Medulla oblongata (tissue), 1 donor: ENCODE data around the gene DHRS2.
A peak's percentile ranks its signal among the peaks of the same experiment; 100 is the strongest.

ENCODE experiments used
- DNase-seq: peaks from one replicate; pipeline ENCODE4 v3.0.0-alpha.2; 2015; ENCODE audit errors: extremely low spot score

DHRS2 gene

DNA sequence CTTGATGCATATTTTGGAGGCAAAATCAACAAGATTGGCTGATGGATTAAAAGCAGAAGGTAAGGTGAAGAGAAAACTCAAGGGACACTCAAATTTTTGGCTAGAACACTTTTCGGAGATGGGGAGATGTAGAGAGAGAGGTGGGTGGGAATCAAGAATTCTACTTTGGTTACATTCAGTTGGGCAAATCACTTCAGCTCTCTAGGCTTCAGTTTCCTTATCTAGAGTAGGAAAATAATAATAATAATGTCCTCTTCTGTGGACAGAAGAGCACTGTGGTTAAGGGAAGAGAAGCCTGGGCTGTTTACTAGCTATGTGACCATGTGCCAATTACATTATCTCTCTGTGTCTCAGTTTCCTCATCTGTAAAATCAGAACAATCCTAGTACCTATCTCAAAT is 23.4 kb upstream of the DHRS2 start:
- no peak for DNase-seq

DNA sequence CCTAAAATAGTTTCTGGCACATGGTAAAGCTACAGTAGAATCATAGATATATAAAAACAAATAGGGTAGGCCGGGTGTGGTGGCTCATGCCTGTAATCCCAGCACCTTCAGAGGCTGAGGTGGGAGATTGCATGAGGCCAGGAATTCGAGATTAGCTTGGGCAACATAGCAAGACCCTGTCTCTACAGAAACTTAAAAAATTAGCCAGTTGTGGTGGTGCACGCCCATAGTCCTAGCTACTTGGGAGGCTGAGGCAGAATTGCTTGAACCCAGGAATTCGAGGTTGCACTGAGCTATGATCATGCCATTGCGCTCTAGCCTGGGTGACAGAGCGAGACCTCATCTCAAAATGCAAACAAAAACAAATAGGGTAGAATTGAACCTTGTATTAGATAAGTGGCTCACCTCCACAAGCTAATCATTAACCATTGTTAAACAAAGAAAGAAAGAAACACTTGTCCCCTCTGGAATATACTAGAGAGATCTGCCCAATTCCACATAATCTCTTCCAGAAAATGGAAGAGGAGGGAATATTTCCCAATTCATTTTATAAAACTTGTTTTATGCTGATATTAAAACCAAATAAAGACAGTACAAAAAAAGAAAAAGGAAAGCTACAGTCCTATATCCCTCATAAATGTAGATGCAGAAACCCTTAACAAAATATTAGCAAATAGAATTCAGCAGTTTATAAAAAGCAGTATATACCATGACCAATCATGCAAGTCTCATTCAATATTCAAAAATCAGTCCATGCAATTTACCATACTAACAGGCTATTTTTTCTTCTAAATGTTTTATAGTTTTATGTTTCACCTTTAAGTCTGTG is 22.7 kb upstream of the DHRS2 start:
- no peak for DNase-seq

DNA sequence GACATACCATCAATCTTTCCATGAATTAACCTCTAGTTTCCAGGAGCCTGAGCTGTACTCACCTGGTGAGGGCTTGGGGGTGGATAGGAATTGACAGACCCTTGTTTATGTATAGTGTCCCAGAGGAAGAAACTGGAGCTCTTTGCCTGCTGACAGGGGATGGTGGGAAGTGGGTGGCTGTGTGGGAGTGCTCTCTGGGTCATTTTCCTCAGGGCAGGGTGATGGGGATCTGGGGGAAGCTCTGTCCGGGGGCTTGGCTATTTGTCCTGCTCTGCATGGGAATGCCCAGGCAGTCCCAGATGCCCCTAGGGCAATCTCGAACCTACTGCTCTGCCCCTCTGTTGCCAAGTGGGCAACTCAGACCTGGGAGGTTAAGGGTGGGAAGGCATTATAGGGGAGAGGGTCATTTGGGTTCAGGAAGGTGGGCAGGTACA is 21.8 kb upstream of the DHRS2 start:
- DNase-seq: no peak

DNA sequence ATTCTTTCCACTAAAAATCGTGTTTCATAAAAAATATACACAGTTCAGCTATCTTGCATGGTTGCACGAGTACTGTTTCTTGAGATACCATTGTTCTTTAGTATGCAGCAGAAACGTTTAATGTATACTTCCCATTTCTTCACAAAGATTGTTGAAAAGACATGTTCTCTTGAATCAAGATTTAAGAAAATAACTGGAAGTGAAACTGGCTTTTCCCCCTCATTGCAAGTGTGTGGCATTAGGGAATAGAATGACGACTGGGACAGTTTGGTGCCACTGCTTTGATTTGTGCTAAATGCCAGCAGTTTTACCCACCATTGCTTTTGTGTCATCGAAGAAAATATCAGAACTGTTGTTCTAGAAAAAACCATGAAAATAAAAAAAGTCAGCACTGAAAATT is 20.3 kb upstream of the DHRS2 start:
- DNase-seq: peak; percentile 49

DNA sequence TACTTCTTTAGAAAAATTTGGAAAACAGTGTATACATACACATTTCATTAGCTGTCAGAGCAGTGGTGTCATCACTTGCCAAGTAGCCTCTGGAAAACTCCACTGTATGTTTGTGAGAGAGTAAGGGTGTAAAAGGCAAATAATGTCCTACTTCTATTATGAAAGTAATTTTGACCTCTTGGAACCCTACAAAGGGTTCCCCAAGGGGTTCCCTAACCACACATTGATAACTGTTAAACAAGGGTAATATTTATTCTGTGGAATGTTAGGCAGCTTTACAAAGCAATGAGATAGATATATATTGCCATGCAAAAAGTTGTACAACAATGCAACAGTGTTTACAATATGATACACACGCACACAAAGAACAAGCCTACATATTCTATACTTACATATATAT is 18.6 kb upstream of the DHRS2 start:
- no peak for DNase-seq

DNA sequence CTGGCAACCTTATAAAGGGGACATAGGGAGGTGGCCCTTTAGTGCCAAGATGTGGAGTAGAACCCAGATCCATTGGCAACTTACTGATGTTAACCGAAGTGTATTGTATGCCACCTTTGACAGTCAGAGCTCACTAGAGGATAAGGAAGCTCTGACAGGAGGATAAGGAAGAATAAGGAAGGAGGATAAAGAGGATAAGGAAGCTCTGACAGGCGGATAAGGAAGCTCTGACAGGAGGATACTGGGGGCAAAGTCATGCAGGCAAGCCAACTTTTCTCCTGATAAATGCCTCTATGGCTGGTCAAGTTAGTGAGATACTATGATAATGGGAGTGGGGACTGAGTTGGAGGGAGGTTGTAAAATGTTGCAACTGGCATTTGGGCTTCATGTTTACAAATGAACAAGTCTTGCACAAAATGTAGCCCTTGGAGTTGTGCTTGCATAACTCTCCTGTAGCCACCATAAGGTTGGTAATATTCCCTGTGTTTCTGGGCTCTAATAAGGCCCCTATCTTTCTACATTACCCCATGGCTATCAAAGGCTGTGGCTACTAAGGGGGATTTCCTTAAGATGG is 17.7 kb upstream of the DHRS2 start:
- no peak for DNase-seq

DNA sequence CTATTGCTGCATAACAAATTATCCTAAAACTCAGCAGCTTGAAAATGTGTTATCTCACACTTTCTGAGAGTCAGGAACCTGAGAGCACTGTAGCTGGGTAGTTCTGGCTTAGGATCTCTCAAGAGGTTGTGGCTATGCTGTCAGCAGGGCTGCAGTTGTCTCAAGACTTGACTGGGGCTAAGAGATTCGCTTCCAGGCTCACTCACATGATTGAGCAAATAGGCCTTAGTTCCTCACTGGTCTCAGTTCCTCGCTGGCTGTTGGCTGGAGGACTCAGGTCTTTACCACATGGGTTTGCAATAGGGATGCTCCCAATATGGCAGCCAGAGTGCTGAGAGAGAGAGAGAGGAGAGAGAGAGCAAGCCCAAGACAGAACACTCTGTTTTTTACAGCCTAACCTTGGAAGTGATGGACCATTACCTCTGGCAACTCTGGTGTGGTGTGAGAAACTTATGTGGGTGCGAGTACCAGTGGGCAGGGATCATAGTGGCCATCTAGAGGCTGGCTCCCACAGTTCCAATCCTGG is 15.9 kb upstream of the DHRS2 start:
- DNase-seq: no peak

DNA sequence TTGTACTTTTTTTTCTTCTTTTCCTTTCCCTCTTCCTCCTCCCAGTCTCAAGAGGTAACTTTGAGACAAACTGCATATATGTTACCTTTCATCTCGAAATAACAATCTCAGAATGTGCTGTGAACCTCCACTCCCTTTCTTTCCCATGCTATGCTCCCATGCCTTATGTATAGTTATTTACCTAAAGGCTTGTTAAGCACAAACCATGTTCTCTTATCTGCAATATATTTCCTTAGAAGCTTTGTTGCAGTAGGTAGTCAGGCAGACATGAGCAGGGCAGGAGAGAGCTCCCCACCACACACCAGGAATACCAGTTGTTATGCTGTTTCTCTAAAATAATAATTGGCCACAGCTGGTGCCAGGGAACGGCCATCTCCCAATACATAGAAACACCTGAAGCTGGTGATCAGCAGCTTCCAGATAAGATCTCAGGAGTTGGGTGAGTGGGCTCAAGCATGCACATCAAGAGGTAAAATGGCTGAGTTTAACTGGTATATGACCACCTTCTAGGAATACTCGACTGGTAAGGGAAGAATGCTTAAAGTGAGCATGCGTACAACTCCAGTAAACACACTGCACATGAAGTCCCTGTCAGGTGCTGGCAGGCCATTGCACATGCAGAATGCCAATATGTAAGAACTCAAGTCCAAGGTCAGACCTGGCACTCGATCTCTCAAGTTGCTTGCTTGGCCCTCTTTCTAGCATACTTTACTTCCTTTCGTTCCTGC is 14.8 kb upstream of the DHRS2 start:
- DNase-seq: no peak

DNA sequence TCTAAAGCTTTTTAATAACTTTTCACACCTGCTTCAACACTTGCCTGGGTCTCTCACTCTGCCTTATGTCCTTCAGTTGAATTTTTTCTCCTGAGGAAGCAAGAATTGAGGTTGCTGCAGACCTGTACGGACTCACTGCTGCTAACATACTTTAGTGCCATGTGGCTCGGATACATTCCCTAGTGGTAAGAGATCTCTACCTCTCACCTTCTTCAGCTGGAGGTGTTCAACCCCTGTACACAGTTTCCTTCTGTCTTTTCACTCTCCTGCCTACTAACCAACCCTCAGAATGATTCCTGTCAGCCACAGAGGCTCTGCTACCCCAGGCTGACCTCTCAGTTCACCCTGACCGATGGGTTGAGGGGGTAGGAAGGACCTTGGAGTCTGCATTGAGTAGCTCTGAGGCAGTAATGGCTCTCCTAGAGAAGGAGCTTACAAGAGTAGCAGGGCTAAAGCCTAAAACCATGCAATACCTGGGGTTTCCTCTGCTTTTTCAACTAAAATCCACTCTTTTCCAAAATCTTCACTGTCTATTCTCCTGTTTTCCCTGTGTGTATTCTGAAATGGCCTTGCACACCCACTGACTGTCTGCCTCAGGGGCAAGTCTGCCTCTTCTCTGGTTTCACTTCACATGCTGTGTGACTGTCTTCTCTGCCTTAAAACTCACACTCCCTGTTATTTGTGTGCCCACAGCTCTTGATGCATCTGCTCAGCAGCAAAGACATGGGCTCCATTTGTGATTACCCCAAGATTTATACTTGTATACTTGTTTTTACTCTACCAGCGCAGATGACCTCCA is 14.0 kb upstream of the DHRS2 start:
- DNase-seq: no peak

DNA sequence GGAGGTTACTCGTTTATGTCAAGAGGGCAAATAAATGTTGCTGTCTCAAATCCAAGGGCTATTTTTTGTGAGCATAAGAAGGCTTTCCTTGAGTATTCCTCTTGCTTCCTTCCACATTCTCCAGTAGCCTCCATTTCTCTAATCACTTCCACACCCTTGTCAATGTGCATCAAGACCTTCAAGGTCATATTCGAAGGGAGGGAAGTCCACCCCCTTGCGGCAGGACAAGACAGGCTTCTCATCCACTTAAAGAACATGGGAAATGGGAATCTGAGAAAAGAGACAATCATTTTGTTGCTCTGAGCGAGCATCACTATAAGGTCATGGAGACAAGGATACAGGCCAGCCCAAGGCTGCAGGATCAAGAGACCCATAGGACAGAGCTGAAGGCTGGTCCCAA is 13.2 kb upstream of the DHRS2 start:
- no peak for DNase-seq

DNA sequence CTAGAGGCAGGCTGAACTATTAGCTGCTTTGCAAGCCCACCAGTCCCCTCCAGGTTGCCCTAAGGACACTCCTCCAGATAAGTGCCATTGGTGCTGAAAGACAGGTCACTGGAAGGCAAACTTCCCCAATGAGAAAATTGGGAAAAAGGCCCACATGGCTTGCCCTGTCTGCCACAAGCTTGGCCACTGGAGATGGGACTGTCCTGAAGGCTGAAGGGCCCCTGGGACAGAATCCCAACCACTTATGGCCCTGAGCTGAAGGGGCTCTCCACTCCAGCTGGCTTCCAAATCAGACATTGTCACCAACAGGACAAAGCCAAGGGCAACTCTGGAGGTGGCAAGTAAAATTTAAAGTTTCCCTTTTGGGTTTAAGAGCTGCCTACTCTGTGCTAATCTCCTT is 12.2 kb upstream of the DHRS2 start:
- DNase-seq: no peak

DNA sequence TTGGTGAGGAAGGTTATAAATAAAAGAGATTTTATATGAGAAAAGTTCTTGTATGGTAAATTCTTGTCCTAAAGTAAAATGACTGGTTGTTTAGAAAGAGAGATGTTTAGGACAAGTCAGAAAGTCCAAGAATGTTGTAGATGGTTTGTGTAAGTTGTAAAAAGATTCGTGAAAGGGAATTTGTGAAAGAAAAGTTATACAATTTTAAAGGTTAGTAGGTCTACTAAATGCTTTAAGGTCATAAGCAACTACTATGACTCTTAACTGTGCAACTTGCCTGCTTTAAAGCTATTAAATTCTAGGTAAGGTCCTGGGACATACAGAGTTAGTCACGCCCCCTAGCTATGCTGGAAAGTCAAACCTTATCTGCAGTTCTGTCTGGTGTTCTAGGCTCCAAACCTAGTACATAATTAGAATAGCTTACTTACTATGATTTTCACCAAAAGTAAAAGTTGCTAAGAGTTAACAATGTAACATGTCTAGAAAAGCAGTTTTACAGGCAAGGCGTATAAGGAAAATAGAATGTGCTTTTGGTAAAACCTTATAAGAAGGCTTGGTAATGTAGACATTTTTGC is 11.2 kb upstream of the DHRS2 start:
- no peak for DNase-seq

DNA sequence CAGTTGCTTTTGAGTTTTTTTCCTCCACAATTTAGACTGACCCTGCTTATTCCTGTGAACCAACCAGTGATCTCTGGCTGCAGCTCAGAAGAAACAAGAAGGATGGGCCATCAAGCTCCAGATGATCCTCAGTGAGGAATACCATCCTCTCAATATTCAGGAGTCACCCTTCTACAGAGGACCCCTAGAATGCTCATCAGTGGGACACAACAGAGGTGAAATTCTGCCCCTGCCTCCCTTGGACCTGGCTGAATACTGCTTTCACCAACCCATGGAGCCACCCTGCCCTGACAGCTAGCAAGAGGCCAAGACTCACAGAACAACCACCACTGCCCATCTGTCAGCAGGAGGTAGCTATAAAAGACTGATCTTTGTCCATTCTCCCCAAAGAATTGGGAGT is 9.2 kb upstream of the DHRS2 start:
- no peak for DNase-seq

DNA sequence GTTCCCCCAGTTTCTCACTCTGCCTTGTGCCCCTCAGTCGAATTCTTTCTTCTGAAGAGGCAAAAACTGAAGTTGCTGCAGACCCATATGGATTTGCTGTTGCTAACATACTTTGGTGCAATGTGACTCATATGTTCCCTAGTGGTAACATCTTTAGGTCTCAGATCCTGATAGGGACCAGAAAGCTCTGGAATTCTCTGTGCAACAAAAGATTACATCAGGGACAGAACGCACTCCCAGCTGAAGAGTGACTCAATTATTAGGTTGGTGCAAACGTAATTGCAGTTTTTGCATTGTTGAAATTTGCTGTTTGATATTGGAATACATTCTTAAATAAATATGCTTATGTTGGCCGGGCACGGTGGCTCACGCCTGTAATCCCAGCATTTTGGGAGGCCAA is 8.2 kb upstream of the DHRS2 start:
- no peak for DNase-seq

DNA sequence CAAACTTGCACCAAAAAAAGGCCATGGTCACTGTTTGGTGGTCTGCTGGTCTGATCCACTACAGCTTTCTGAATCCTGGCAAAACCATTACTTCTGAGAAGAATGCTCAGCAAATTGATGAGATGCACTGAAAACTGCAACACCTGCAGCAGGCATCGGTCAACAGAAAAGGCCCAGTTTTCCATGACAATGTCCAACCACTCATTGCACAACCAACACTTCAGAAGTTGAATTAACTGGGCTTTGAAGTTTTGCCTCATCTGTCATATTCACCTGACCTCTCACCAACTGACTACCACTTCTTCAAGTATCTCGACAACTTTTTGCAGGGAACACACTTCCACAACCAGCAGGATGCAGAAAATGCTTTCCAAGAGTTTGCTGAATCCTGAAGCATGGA is 7.0 kb upstream of the DHRS2 start:
- no peak for DNase-seq

DNA sequence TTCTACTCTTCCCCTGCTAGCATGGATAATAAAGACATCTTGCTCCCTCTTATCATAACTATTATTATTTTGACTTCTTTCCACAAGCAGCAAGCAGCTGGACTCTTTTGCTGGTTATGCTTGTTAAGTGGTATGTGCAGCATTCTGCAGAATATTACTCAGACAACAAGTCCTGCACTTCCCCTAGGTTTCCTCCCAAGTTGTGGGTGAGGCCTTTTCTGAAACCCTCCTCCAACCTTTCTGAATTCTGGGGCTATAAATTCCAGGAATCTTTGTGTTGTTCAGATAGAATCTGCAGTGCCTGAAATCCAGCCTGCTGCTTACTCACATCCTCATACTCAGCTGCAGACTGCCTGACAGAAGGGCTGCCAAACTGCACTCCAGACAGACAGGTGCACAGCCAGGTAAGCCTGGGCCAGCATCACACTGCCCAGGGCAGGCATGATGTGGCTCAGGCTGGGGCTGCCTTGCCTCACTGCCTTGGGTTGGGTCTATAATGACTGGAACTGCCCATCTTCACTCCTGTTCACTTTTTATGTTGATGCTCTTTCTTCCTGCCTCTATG is 6.2 kb upstream of the DHRS2 start:
- DNase-seq: no peak

DNA sequence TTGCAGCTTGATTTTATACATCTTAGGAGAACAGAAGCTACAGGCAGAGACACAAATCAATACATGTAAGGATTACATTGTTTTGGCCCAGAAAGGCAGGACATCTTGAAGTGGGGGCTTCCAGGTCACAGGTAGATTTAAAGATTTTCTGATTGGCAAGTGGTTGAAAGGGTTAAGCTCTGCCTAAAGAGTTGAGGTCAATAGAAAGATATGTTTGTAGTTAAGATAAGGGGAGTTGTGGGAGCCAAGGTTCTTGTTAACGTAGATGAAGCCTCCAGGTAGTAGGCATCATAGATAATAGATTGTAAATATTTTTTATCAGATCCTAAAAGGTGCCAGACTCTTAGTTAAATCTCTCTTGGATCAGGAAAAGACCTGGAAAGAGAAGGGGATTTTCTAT is 5.5 kb upstream of the DHRS2 start:
- no peak for DNase-seq

DNA sequence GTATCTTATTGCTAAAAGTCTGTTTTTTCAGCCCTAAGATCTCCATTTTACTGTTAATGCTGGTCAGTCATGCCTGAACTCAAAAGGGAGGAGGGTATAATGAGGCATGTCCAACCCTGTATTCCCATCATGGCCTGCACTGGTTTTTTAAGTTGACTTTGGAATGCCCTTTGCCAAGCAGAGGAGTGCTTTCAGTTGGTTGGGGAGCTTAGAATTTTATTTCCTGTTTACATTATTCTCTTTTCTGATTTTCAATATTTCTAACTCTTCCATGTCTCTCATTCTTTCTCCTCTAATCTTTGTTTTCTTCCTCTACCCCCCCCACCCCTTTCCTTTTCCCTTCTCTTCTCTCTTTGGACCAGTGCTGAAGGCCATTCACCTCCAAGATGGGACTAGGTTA is 4.9 kb upstream of the DHRS2 start:
- no peak for DNase-seq

DNA sequence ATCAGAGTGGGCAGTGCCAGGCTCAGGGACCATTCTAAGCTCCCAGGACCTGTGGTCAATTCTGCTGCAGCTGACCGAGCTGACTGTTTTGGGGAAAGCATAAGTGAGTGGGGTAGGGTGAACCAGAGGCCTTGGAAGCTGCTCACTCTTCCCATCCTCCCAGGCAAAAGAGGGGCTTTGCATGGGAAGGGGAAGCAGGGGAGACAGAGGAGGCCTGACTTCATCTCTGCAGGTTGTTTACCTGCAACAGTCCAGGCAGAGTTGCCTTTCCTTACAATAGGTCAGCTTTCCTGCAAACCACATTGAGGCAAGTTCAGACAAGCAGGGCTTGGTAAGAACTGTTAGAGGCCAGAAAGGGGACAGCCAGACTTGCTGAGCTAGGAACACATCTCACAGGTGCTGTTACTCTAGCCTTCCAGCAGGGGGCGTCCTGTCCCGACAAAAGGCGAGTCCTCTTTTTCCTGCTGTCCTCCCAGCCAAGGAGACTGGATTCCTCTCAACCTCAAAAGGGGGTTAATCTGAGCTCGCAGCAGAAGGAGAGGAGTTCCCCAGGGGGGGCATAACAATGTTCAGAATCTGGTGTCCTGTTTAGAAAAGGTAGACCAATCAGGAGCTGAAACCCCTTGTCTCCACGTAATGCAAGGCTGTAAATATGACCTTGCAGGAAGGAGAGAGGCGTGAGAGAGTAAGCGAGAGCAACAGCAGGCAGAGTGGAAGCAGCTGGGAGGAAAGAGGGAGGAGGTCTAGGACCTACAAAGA is 4.3 kb upstream of the DHRS2 start:
- peak; percentile 92 for DNase-seq

DNA sequence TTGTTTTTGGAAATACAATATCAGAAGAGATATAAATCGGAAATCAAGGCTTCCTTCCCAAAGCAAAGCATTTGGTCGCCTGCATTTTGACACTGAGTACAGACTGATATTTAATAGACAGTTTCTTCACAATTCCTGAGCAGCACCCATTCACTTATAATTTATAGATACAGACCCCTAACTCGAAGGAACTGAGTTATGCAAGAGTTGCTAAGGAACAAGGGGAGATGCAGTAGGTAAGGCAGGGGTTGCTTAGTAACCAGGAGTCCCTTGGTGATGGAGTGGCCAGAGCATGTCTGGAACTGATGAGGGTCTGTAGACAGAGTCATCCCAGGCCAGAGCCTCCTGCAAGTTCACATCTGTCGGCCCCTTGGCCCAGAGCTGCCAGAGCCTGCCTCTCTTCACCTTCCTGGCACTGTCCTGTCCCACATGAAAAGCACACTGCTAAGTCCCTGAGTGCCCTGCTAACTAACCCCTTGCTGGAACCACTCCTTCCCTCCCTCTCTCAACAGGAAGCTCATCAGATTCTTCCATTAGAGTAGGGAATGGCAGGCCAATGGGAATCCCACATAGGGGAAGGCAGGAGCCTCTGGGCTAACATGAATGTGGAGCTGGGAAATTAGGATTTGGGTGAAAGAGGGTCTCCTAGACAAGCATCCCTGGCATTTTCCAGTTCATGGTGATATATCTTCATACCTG is 3.6 kb upstream of the DHRS2 start:
- no peak for DNase-seq
